GM23338 (cell line): ENCODE results near the gene TEPSIN. TPM values are rescaled to one million over a fixed set of nuclear protein-coding genes. Genes with fewer than 3 reads are reported as not detected.

Source experiments
- ATAC-seq: fragments of 200-7000 bp; cut with Tn5 transposase; 3 replicates; pipeline ENCODE4 v1.9.1; 2020
- DNase-seq: peaks from one replicate; pipeline ENCODE4 v3.0.0-alpha.2; 2015; ENCODE audit warnings: low spot score
- H2AFZ ChIP-seq: fragments of 200-600 bp; sonication (generic); 2 replicates; pipeline ENCODE4 v1.8.0; 2016; ENCODE audit warnings: antibody characterized with exemption, mild to moderate bottlenecking, moderate library complexity
- H3F3A ChIP-seq: fragments of 200-600 bp; sonication (generic); replicated peaks from 2 replicates; pipeline ENCODE4 v1.8.0; 2017; ENCODE audit warnings: antibody characterized with exemption, mixed run types, low read depth
- H3K27ac ChIP-seq: fragments of 200-600 bp; sonication (generic); 2 replicates; pipeline ENCODE4 v1.6.1; 2016; ENCODE audit warnings: low read depth
- H3K27me3 ChIP-seq: fragments of 200-600 bp; sonication (generic); 2 replicates; pipeline ENCODE4 v1.8.0; 2016; ENCODE audit warnings: mild to moderate bottlenecking, mixed run types, moderate library complexity; ENCODE audit not compliant: insufficient read depth
- H3K36me3 ChIP-seq: fragments of 200-600 bp; sonication (generic); 2 replicates; pipeline ENCODE4 v1.8.0; 2016; ENCODE audit warnings: mild to moderate bottlenecking; ENCODE audit not compliant: insufficient read depth
- H3K4me1 ChIP-seq: fragments of 200-600 bp; sonication (generic); 2 replicates; pipeline ENCODE4 v1.8.0; 2016; ENCODE audit warnings: mild to moderate bottlenecking, moderate library complexity; ENCODE audit not compliant: insufficient read depth
- H3K4me2 ChIP-seq: fragments of 200-600 bp; sonication (generic); 2 replicates; pipeline ENCODE4 v1.7.1; 2017; ENCODE audit warnings: mixed run types
- H3K4me3 ChIP-seq: fragments of 200-600 bp; sonication (generic); 2 replicates; pipeline ENCODE4 v1.6.1; 2016; ENCODE audit warnings: mixed run types
- H3K79me2 ChIP-seq: fragments of 200-600 bp; sonication (generic); replicated peaks from 2 replicates; pipeline ENCODE4 v1.8.0; 2017; ENCODE audit warnings: mild to moderate bottlenecking; ENCODE audit not compliant: insufficient read depth
- H3K9me2 ChIP-seq: fragments of 200-600 bp; sonication (generic); 2 replicates; pipeline ENCODE4 v1.8.0; 2017; ENCODE audit not compliant: insufficient read depth
- H4K20me1 ChIP-seq: fragments of 200-600 bp; sonication (generic); replicated peaks from 2 replicates; pipeline ENCODE4 v1.8.0; 2017; ENCODE audit warnings: mild to moderate bottlenecking; ENCODE audit not compliant: insufficient read depth
- H3K27ac Mint-ChIP-seq: 2 replicates; pipeline ENCODE4 v1.8.0; 2020; ENCODE audit warnings: inconsistent platforms, mild to moderate bottlenecking, moderate library complexity, mixed read lengths
- H3K27me3 Mint-ChIP-seq: 3 replicates; pipeline ENCODE4 v1.8.0; 2022; ENCODE audit warnings: low read depth, mild to moderate bottlenecking, moderate library complexity, mixed read lengths, inconsistent platforms; ENCODE audit not compliant: insufficient read depth, poor library complexity
- H3K36me3 Mint-ChIP-seq: 3 replicates; pipeline ENCODE4 v1.8.0; 2021; ENCODE audit warnings: low read depth, mild to moderate bottlenecking, inconsistent platforms, moderate library complexity, mixed read lengths
- H3K4me1 Mint-ChIP-seq: 3 replicates; pipeline ENCODE4 v1.8.0; 2020; ENCODE audit warnings: mild to moderate bottlenecking, inconsistent platforms, mixed read lengths
- H3K4me3 Mint-ChIP-seq: 3 replicates; pipeline ENCODE4 v1.8.0; 2021; ENCODE audit warnings: moderate library complexity, mild to moderate bottlenecking, inconsistent platforms, mixed read lengths
- H3K9me3 Mint-ChIP-seq: 3 replicates; pipeline ENCODE4 v1.8.0; 2020; ENCODE audit warnings: moderate library complexity, mild to moderate bottlenecking, inconsistent platforms, mixed read lengths
- CREB1 ChIP-seq: fragments of 250-450 bp; sonication (Bioruptor Pico); IDR thresholded peaks from 2 replicates; pipeline ENCODE4 v1.5.0; 2020; ENCODE audit warnings: low read depth, mild to moderate bottlenecking, moderate library complexity
- EZH2 ChIP-seq: fragments of 200-600 bp; sonication (generic); IDR thresholded peaks from one replicate; pipeline ENCODE4 v1.8.0; 2017; ENCODE audit warnings: antibody characterized with exemption, mild to moderate bottlenecking, low read depth; ENCODE audit not compliant: unreplicated experiment
- EZH2phosphoT487 ChIP-seq: fragments of 200-600 bp; sonication (generic); IDR thresholded peaks from one replicate; pipeline ENCODE4 v1.8.1; 2018; ENCODE audit warnings: antibody characterized with exemption; ENCODE audit not compliant: unreplicated experiment
- JUNB ChIP-seq: IDR thresholded peaks from one replicate; pipeline ENCODE4 v1.6.1; 2016; ENCODE audit warnings: antibody characterized with exemption; ENCODE audit not compliant: unreplicated experiment
- NANOG ChIP-seq: IDR thresholded peaks from 2 replicates; pipeline ENCODE4 v1.6.1; 2016; ENCODE audit warnings: antibody characterized with exemption, borderline replicate concordance
- ZNF114 ChIP-seq: fragments of 250-450 bp; sonication (Bioruptor Pico); IDR thresholded peaks from 2 replicates; pipeline ENCODE4 v1.5.0; 2020; ENCODE audit warnings: mild to moderate bottlenecking, moderate library complexity
- ZNF331 ChIP-seq: fragments of 250-450 bp; sonication (Bioruptor Pico); IDR thresholded peaks from 2 replicates; pipeline ENCODE4 v1.5.0; 2020; ENCODE audit warnings: low read depth, mild to moderate bottlenecking, moderate library complexity
- polyA plus RNA-seq: library from polyadenylated mRNA; unstranded; fragments of >200 nt; fragmentation: Nextera tagmentation; extraction: Ambion mirVana; gene quantifications from 2 replicates; pipeline ENCODE4 v1.2.1, GENCODE V29; 2016
- total RNA-seq: library from RNA; depleted of rRNA; stranded (reverse); fragments of >200 nt; shearing (Covaris generic); gene quantifications from 2 replicates; pipeline ENCODE4 v1.2.3, GENCODE V29; 2014
- TF ChIP-seq, protein P1 (sequence below): IDR thresholded peaks from 2 replicates; pipeline ENCODE4 v1.6.1; 2016; ENCODE audit warnings: antibody characterized with exemption
- TF ChIP-seq, protein P2 (sequence below), 2 experiments: fragments of 200-600 bp in 1 of 2; sonication (generic) in 1 of 2; conservative IDR thresholded peaks; 2 replicates each; pipeline versions ENCODE4 v1.5.1 to v1.6.1; 2016 to 2017; ENCODE audit warnings: antibody characterized with exemption in 2 of 2, low read depth in 2 of 2, mild to moderate bottlenecking in 2 of 2, moderate library complexity in 1 of 2
- TF ChIP-seq, protein P3 (sequence below): fragments of 250-450 bp; sonication (Bioruptor Pico); IDR thresholded peaks from 2 replicates; pipeline ENCODE4 v1.5.0; 2020; ENCODE audit warnings: mild to moderate bottlenecking, moderate library complexity

The TEPSIN gene
- total and polyA plus RNA-seq, 2 experiments from 2014 or later: 4.4 to 25.3 TPM

DNA sequence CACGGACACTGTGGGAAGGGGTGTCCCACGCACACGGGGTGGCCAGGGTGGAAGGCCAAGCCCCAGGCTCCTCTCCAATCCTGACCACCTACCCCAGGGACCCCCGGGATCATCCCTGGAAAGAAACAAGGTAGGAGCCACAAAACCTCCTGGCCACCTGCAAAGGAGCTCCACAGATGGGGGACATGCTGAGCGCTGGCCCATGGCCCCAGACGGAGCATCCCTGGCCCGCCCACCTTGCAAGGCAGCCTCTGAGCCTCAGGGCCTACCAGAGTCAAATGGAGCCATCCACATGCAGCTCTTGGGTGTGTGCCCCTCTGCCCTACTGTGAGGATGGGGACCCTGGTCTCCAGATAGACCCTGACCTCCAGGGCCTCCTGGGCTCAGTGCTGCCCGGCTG, 40.0 kb upstream of the TEPSIN start (continued):
- TF ChIP-seq EZH2phosphoT487: no peak
- TF ChIP-seq EZH2: no peak
- TF ChIP-seq, protein P1, sequence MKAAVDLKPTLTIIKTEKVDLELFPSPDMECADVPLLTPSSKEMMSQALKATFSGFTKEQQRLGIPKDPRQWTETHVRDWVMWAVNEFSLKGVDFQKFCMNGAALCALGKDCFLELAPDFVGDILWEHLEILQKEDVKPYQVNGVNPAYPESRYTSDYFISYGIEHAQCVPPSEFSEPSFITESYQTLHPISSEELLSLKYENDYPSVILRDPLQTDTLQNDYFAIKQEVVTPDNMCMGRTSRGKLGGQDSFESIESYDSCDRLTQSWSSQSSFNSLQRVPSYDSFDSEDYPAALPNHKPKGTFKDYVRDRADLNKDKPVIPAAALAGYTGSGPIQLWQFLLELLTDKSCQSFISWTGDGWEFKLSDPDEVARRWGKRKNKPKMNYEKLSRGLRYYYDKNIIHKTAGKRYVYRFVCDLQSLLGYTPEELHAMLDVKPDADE: no peak
- no peak for TF ChIP-seq JUNB
- no peak for TF ChIP-seq ZNF114 (CRISPR knock-in tag)
- no peak for TF ChIP-seq CREB1 (CRISPR knock-in tag)
- TF ChIP-seq, protein P2, sequence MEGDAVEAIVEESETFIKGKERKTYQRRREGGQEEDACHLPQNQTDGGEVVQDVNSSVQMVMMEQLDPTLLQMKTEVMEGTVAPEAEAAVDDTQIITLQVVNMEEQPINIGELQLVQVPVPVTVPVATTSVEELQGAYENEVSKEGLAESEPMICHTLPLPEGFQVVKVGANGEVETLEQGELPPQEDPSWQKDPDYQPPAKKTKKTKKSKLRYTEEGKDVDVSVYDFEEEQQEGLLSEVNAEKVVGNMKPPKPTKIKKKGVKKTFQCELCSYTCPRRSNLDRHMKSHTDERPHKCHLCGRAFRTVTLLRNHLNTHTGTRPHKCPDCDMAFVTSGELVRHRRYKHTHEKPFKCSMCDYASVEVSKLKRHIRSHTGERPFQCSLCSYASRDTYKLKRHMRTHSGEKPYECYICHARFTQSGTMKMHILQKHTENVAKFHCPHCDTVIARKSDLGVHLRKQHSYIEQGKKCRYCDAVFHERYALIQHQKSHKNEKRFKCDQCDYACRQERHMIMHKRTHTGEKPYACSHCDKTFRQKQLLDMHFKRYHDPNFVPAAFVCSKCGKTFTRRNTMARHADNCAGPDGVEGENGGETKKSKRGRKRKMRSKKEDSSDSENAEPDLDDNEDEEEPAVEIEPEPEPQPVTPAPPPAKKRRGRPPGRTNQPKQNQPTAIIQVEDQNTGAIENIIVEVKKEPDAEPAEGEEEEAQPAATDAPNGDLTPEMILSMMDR (conservative IDR thresholded peaks at IDR 0.05; ENCODE audit: low read depth in 2 of 2): no peak

DNA sequence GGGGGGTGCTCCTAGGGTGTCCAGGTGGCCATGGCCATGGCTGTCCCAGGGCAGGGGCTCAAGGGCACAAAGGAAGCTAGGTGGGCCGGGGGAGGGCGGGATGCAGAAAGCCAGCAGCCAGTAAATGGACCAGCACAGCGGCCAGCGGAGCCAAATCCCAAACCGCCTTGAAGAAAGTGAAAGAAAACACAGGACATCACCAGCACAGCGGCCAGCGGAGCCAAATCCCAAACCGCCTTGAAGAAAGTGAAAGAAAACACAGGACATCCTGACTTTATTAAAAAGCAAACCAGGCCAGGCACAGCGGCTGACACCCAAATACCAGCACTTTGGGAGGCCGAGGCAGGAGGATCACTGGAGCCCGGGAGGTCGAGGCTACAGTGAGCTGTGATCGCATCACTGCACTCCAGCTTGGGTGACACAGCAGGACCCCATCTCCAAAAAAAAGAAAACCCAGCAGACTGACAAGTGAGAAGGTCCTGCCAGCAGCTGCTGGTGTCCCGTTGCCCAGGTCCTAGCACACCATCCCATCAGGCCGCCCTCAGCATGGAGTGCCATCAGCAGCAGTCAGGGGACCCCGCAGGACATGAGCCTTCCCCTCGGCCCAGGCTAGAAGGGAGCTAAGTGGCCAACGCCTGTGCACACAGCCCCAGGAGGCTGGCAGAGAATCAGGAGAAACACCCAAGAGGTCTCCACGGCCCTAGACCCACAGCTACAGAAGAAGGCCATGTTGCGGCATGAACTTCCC, 39.3 kb upstream of the TEPSIN start:
- Histone ChIP-seq H3K4me3 (no peak overlapping the region), H3K79me2 (no peaks in the 10 kb centered on the region), H2AFZ (no peak overlapping the region), H3F3A (no peaks in the 10 kb centered on the region), H3K36me3 (no peaks in the 10 kb centered on the region), H3K27me3 (no peaks in the 10 kb centered on the region), H3K4me1 (no peaks in the 10 kb centered on the region), H3K4me2 (no peak overlapping the region), H3K9me2 (no peaks in the 10 kb centered on the region), H4K20me1 (no peaks in the 10 kb centered on the region; the same call in none of the 2 replicates), H3K27ac (no peak overlapping the region)
- DNase-seq (no peak), ATAC-seq (no peak)
- Mint-ChIP-seq H3K27me3 (peaks cover 2% of the 10 kb centered on the region), H3K9me3 (no peaks in the 10 kb centered on the region), H3K4me1 (no peaks in the 10 kb centered on the region), H3K27ac (no peak overlapping the region), H3K36me3 (peaks cover 12% of the 10 kb centered on the region), H3K4me3 (no peak overlapping the region)
- no peak for TF ChIP-seq EZH2

DNA sequence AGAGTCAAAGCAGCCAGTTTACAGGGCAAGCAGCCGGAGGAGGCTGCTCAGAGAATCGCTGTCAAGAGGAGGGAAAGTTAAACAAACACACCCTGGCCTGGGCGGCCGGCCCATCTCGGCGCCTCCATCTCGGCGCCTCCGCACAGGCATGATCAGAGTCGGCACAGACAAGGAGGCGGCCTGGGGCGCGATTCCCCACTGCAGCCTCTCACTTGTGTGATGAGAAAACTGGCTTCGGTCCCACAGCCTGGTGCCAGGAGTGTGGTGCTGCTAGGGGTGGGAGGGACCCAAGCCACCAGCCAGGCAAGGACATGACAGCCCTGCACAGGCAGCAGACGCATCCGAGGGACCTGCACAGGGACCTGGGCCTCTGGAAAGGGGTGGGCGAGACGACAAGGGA, 38.6 kb upstream of the TEPSIN start:
- H3K4me1 Mint-ChIP-seq: no peaks in the 10 kb centered on the region
- peaks cover 18% of the 10 kb centered on the region for H3K36me3 Mint-ChIP-seq
- no peak for DNase-seq
- Histone ChIP-seq H3K9me2 (no peaks in the 10 kb centered on the region), H3K4me2 (no peak overlapping the region), H3K79me2 (no peaks in the 10 kb centered on the region), H2AFZ (no peak overlapping the region), H3F3A (no peaks in the 10 kb centered on the region), H3K27me3 (no peaks in the 10 kb centered on the region), H3K36me3 (no peaks in the 10 kb centered on the region), H3K4me3 (no peak overlapping the region), H3K27ac (no peak overlapping the region), H4K20me1 (no peaks in the 10 kb centered on the region; the same call in none of the 2 replicates), H3K4me1 (no peaks in the 10 kb centered on the region)
- no peak overlapping the region for H3K27ac Mint-ChIP-seq
- no peaks in the 10 kb centered on the region for H3K9me3 Mint-ChIP-seq
- peaks cover 2% of the 10 kb centered on the region for H3K27me3 Mint-ChIP-seq
- ATAC-seq: no peak
- H3K4me3 Mint-ChIP-seq: no peak overlapping the region
- TF ChIP-seq NANOG: no peak
- TF ChIP-seq, protein P3, sequence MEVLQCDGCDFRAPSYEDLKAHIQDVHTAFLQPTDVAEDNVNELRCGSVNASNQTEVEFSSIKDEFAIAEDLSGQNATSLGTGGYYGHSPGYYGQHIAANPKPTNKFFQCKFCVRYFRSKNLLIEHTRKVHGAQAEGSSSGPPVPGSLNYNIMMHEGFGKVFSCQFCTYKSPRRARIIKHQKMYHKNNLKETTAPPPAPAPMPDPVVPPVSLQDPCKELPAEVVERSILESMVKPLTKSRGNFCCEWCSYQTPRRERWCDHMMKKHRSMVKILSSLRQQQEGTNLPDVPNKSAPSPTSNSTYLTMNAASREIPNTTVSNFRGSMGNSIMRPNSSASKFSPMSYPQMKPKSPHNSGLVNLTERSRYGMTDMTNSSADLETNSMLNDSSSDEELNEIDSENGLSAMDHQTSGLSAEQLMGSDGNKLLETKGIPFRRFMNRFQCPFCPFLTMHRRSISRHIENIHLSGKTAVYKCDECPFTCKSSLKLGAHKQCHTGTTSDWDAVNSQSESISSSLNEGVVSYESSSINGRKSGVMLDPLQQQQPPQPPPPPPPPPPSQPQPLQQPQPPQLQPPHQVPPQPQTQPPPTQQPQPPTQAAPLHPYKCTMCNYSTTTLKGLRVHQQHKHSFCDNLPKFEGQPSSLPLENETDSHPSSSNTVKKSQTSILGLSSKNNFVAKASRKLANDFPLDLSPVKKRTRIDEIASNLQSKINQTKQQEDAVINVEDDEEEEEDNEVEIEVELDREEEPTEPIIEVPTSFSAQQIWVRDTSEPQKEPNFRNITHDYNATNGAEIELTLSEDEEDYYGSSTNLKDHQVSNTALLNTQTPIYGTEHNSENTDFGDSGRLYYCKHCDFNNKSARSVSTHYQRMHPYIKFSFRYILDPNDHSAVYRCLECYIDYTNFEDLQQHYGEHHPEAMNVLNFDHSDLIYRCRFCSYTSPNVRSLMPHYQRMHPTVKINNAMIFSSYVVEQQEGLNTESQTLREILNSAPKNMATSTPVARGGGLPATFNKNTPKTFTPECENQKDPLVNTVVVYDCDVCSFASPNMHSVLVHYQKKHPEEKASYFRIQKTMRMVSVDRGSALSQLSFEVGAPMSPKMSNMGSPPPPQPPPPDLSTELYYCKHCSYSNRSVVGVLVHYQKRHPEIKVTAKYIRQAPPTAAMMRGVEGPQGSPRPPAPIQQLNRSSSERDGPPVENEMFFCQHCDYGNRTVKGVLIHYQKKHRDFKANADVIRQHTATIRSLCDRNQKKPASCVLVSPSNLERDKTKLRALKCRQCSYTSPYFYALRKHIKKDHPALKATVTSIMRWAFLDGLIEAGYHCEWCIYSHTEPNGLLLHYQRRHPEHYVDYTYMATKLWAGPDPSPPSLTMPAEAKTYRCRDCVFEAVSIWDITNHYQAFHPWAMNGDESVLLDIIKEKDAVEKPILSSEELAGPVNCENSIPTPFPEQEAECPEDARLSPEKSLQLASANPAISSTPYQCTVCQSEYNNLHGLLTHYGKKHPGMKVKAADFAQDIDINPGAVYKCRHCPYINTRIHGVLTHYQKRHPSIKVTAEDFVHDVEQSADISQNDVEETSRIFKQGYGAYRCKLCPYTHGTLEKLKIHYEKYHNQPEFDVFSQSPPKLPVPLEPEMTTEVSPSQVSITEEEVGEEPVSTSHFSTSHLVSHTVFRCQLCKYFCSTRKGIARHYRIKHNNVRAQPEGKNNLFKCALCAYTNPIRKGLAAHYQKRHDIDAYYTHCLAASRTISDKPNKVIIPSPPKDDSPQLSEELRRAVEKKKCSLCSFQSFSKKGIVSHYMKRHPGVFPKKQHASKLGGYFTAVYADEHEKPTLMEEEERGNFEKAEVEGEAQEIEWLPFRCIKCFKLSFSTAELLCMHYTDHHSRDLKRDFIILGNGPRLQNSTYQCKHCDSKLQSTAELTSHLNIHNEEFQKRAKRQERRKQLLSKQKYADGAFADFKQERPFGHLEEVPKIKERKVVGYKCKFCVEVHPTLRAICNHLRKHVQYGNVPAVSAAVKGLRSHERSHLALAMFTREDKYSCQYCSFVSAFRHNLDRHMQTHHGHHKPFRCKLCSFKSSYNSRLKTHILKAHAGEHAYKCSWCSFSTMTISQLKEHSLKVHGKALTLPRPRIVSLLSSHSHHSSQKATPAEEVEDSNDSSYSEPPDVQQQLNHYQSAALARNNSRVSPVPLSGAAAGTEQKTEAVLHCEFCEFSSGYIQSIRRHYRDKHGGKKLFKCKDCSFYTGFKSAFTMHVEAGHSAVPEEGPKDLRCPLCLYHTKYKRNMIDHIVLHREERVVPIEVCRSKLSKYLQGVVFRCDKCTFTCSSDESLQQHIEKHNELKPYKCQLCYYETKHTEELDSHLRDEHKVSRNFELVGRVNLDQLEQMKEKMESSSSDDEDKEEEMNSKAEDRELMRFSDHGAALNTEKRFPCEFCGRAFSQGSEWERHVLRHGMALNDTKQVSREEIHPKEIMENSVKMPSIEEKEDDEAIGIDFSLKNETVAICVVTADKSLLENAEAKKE: no peak
- no peak for TF ChIP-seq EZH2
- no peak for TF ChIP-seq ZNF331 (CRISPR knock-in tag)
